Measurements from ENCODE around the gene SURF4.

DNA sequence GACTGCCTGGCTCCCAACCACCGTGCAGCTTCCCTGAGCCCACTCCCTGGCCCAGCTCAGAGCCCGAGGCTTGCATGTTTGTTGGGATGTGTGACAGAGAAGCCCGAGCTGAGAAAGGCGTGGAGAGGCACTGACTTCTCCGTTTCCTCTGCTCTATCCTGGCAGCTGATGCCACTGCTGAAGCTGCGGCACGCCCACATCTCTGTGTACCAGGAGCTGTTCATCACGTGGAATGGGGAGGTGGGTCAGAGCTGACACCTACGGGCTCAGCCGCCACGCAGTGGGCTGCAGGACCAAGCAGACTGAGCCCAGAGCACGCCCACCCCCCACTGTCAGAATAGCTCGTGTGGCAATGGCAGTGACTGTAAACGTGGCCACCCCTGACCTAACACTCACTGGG, 9.6 kb upstream of the SURF4 start:
- TF ChIP-seq, protein P1, sequence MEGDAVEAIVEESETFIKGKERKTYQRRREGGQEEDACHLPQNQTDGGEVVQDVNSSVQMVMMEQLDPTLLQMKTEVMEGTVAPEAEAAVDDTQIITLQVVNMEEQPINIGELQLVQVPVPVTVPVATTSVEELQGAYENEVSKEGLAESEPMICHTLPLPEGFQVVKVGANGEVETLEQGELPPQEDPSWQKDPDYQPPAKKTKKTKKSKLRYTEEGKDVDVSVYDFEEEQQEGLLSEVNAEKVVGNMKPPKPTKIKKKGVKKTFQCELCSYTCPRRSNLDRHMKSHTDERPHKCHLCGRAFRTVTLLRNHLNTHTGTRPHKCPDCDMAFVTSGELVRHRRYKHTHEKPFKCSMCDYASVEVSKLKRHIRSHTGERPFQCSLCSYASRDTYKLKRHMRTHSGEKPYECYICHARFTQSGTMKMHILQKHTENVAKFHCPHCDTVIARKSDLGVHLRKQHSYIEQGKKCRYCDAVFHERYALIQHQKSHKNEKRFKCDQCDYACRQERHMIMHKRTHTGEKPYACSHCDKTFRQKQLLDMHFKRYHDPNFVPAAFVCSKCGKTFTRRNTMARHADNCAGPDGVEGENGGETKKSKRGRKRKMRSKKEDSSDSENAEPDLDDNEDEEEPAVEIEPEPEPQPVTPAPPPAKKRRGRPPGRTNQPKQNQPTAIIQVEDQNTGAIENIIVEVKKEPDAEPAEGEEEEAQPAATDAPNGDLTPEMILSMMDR (IDR thresholded peaks at IDR 0.05), result no peak
- TF ChIP-seq, protein P2, sequence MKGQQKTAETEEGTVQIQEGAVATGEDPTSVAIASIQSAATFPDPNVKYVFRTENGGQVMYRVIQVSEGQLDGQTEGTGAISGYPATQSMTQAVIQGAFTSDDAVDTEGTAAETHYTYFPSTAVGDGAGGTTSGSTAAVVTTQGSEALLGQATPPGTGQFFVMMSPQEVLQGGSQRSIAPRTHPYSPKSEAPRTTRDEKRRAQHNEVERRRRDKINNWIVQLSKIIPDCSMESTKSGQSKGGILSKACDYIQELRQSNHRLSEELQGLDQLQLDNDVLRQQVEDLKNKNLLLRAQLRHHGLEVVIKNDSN (CRISPR knock-in tag; IDR thresholded peaks at IDR 0.05), result no peak
- TF ChIP-seq TCF7 (CRISPR knock-in tag; IDR thresholded peaks at IDR 0.05; ENCODE audit: low read depth) (no peak), NFYB (CRISPR knock-in tag; conservative IDR thresholded peaks at IDR 0.05; ENCODE audit: low read depth) (no peak), FOXK1 (CRISPR knock-in tag; IDR thresholded peaks at IDR 0.05) (no peak), ZNF281 (CRISPR knock-in tag; IDR thresholded peaks at IDR 0.05) (no peak)
